ENCODE results near the gene TBX2.
"Not testable (repeated sequence)": the region's sequence is repeated elsewhere in the genome, so short reads cannot be mapped to it uniquely, and the experiment has no call there.

The TBX2 gene

GRCh38 chr17:61431594-61432311, 32.1 kb downstream of the TBX2 start:
- DNase-seq (ENCODE audit: low spot score), result no peak

DNA sequence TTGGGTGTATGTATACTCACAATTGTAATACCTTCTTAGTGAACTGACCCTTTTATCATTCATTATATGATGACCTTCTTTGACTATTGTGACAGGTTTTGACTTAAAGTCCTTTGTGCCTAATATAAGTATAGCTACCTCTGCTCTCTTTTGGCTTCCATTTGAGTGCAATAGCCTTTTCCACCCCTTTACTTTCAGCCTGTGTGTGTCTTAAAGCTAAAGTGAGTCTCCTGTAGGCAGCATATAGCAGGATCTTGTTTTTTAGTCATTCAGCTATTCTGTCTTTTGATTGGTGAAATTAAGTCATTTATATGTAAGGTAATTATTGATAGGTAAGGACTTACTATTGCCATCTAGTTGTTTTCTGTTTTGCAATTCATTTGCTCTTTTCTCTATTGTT, 36.6 kb downstream of the TBX2 start:
- DNase-seq (ENCODE audit: low spot score), result no peak

DNA sequence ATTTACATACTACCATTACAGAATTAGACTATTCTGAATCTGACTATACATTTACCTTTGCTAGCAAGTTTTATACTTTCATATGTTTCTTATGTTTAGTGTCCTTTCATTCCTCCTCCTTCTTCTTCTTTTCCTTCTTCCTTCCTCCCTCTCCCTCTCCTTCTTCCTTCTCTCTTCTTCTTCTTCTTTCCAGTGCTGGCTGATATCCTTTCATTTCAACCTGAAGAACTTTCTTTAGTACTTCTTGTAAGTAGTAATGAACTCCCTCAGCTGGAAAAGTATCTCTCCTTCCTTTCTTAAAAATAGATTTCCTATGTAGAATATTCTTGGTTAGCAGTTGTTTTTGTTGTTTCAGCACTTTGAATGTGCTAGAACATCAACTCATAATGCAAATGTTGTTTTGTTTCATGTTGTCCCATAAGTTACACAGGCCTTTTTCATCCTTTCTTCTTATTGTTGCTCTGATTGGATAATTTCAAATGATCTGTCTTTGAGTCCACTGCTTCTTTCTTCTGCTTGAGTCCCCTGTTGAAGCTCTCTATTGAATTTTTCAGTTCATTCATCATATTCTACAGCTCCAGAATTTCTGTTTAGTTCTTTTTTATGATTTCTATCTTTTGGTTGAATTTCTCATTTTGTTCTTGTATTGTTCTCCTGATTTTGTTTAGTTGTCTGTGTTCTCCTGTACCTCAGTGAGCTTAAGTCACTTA, 37.5 kb downstream of the TBX2 start:
- no peak for DNase-seq (ENCODE audit: low spot score)

- DNase-seq (ENCODE audit: low spot score), result no peak
These were observed 41.1 kb downstream of the TBX2 start for GRCh38 chr17:61440697-61441096.

DNA sequence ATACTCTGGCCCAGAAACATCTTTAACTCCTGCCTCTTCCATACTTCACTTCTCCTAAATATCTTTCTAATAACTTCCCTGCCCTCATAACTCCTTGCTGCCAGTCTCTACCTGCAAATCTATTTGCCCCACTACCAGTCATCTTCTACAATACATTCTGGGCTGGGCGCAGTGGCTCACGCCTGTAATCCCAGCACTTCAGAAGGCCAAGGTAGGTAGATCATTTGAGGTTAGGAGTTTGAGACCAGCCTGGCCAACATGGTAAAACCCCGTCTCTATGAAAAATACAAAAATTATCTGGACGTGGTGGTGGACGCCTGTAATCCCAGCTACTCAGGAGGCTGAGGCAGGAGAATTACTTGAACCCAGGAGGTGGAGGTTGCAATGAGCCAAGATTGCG, 41.9 kb downstream of the TBX2 start:
- not testable (repeated sequence) for DNase-seq (ENCODE audit: low spot score)

DNA sequence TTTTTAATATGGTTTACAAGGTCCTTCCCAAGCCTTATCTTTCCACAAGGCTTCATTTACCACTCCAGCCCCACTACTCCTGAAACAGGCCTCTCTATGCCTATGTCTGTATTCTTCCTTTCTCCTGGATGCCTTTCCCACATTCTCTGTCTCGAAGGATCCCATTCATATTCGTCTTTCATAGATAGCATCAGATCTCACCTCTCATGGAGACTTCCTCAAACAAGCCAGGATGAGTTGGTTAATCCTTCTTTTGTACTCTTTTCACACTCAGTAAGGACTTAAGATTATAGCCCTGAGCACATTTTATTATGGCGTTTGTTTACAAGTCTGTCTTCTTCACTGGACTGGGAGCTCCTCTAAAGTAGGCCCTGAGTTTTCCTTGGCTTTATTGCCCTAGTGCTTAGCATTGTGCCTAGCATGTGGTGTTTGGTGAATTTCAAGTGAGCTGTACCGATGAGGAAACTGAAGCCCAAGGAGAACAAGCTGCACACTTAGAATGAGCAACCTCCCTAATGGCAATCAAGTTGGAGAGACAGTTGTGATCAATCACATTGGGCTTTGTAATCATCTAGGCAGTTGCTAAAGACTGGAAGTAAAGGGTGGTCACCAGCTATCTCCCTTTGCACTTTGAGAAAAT, 42.6 kb downstream of the TBX2 start:
- no peak for DNase-seq (ENCODE audit: low spot score)

DNA sequence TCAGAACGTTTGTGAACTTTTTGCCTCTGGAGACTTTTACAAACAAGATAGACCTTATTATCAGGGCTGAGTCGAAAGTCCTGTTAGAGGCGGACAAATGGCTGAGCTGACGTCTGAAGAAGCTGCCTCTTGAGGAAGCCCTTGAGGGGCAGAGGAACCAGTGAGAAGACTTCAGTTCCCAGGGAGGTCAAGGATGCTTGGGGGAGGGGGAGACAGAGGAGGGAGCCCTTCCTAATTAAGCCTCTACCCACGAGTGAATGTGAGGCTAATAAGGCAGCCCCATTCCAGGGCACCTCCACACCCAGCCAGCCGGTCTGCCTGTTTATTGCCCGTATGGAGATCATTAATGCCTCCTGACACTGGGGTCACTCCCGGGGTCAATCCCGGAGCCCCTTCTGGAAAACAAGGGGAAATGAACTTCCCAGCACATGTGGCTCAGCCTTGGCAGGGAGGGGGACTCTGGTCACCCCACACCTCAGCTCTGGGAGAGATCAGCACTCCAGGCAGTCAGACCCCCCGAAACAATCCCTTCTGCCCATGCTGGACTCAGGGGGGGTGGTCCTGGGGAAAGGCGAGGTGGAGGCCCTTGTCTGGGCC, 43.3 kb downstream of the TBX2 start:
- DNase-seq (ENCODE audit: low spot score), result no peak

- DNase-seq (ENCODE audit: low spot score), result no peak
These were observed 43.8 kb downstream of the TBX2 start for GRCh38 chr17:61443475-61443882.

GRCh38 chr17:61444075-61444474, 44.4 kb downstream of the TBX2 start:
- DNase-seq (ENCODE audit: low spot score), result no peak

DNA sequence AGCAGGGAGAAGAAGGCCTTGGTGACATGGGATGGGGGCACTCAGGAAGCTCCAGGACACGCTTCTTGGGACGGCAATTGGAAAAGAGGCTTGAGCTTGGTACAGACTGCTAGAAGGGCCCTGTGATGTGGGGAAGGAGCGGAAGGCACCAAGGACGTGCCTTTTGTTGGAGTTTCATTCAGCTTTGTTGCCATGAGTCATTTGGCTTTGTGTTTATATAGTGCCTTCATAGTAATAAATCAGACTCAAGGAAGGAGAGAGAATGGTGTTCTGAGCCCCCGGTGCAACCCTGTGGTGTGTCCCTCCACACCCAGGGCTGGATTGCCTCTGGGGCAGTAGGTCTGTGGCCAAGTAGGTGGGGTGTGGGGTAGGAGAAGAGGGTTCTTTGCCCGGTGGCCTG, 45.2 kb downstream of the TBX2 start:
- DNase-seq (ENCODE audit: low spot score), result no peak

GRCh38 chr17:61447358-61447757, 47.7 kb downstream of the TBX2 start:
- DNase-seq (ENCODE audit: low spot score), result no peak

DNA sequence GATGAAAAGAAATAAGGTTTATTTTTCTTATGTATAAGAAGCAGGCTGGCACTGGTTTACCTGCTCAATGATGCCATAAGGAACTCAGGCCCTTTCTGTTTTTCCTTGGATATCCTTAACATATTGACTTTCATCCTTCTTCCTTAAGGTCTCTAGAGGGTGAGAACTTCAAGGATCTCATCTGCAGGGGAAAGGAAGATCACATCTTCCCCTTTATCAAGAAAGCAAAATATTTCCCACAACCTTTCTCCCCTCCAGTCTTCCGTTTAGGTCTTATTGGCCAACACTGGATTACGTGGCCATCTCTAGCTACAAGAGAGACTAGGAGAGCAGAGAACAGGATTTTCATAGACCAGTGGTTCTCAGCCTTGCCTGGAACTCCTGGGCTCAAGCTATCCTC, 48.4 kb downstream of the TBX2 start:
- DNase-seq (ENCODE audit: low spot score), result no peak

- DNase-seq (ENCODE audit: low spot score), result not testable (repeated sequence)
These were observed 49.5 kb downstream of the TBX2 start for GRCh38 chr17:61449140-61449539.

- DNase-seq (ENCODE audit: low spot score), result no peak
These were observed 50.3 kb downstream of the TBX2 start for GRCh38 chr17:61449707-61450640.

GRCh38 chr17:61450641-61451537, 51.2 kb downstream of the TBX2 start:
- DNase-seq (ENCODE audit: low spot score), result no peak

DNA sequence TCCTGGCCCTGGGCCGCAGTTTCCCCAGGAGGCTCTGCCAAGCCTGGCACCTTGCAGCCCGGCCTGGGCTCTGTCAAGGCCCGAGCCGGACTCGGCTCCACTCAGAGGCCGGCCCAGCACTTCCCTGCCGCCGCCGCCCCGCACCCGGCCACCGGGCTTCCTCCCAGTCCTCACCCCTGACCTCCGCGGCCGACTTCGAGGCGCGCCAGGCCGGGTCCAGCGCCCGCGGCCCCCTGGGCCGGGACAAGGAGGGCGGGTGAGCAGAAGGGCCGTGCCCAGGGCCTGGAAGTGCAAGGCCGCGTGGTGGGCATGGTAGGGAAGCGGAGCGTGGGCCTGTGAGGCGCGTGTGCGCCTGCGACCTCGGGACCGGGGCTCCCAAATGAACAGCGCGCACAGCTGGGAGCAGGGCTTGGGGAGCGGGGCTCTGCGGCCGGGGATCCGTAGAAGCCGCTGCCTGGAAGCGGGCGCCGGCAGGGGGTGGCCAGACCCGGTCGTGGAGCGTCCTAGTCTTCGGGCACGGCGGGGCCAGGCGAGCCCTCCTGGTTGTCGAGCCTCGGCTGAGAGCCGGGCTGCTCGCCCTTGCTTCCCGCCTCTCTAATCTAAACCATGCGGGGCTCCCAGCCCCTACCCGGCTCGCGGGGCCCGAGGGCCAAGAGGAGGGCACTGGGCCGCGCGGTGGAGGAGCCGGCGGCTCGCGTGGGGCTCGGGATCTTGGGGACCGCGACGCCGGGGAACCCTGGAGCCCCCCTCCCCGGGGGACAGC, 52.1 kb downstream of the TBX2 start:
- no peak for DNase-seq (ENCODE audit: low spot score)

DNA sequence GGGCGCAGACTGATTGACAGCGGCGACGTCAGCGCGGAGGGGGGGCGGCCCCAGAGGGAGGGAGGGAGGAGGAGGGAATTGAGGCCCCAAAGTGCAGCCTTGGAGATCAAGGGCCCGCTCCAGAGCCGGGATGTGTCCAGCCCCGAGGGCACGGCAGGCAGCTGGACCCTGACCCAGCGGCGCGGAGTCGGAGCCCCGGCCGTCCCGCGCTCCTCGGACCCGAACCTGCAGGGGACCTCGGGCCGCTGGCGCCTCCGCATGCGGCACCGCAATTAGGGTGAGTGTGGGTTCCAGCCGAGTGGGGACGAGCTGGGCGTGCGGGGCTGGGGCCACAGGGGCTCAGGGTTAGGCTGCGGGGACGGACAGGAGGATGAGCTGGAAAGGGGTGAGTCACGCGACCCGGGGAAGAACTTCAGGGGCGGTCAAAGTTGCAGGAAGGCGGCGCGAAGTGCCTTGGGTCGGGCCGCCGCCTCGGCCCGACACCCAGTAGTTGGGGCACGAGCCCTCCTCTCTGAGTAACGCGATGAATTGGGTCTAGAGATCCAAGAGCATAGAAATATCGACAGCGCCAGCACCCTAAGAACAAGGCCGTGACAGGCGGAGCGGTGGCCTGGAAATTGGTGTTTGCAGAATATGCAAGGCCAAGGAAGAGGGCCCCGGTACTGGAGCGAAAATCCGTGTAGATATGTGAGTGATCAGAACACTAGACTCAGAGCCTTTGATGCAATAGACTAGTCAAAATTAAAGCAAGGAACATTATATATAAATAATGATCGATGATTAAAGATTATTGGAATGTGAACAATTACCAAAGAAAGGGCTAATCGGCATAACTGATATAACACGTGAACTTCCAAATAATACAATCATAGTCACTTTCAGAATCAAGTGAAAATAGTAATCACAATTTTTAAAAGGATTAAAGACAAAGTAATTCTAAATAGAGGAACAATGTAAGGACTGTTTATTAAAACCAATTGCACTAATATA, 53.0 kb downstream of the TBX2 start, which contains the start of gene TBX4:
TBX4 (plus strand) TSS at position 122 of the 990 bp plus-strand sequence. CDS start 4,069 bp downstream, outside the sequence.
- no peak for DNase-seq (ENCODE audit: low spot score)

GRCh38 chr17:61453566-61454380, 54.1 kb downstream of the TBX2 start:
- DNase-seq (ENCODE audit: low spot score), result no peak
